Esophagus mucosa (tissue), 1 donor: Measurements from ENCODE around the gene PPIB. TPM values are rescaled to one million over a fixed set of nuclear protein-coding genes. Genes with fewer than 3 reads are reported as not detected.

Source experiments
- ATAC-seq: fragments of 200-7000 bp; cut with Tn5 transposase; one replicate; pipeline ENCODE4 v1.9.1; 2020
- total RNA-seq: library from RNA; stranded (reverse); gene quantifications from one replicate; pipeline ENCODE4 v1.2.4, GENCODE V29; 2023
- donor health status: DM: yes; HTN: yes; CAD: no.

PPIB gene
- total RNA-seq, 1 donor from 2014 or later = 260 TPM

DNA sequence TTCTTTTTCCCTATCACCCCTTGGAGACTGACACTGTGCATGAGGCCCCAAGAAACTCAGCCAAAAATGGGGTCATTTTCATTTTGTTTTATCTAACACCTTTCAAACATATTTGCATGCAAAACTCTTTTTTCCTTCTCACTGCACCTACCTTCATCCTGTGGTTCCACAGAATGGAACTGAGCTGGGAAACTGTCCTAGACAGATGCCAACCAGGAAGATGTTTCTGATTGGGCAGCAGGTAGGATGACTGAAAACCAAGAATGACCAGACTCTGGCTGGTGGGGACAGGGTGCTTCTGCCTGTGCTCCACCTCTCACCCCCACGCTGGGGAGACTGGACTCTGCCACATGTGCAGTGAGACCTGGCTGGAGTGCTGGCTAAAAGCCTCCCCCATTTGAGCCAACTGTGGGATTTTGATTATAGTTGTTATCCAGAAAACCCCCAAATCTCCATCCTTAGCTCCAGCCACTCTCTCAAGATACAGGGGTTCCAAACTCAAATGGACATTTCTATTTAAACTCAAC lies 5.2 kb downstream of the PPIB start:
- no peak for ATAC-seq

DNA sequence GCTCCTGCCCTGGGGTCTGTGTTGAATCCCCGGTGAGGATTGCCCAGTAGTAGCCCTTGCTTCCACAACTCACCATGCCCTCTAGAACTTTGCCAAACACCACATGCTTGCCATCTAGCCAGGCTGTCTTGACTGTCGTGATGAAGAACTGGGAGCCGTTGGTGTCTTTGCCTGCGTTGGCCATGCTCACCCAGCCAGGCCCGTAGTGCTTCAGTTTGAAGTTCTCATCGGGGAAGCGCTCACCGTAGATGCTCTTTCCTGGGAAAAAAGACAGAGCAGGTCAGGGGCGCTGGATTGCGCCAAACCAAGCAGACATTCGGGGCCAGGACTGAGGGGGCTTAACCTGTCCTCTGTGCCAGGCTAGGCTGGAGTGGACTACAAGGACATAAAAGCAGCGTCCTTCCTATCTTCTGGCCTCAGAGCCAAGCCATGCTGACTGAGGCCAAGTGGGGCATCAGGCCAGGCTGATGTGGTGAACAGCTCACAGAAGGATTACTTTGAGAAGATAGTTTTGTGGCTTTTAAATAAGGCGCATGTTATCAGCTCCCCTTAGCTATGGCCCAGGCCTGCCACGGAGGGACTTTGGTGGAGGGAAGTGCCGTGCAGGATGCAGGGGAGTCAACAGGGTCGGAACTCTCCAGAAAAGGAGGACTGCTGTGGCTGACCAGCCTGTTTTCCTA lies 6.0 kb downstream of the PPIB start:
- no peak for ATAC-seq

DNA sequence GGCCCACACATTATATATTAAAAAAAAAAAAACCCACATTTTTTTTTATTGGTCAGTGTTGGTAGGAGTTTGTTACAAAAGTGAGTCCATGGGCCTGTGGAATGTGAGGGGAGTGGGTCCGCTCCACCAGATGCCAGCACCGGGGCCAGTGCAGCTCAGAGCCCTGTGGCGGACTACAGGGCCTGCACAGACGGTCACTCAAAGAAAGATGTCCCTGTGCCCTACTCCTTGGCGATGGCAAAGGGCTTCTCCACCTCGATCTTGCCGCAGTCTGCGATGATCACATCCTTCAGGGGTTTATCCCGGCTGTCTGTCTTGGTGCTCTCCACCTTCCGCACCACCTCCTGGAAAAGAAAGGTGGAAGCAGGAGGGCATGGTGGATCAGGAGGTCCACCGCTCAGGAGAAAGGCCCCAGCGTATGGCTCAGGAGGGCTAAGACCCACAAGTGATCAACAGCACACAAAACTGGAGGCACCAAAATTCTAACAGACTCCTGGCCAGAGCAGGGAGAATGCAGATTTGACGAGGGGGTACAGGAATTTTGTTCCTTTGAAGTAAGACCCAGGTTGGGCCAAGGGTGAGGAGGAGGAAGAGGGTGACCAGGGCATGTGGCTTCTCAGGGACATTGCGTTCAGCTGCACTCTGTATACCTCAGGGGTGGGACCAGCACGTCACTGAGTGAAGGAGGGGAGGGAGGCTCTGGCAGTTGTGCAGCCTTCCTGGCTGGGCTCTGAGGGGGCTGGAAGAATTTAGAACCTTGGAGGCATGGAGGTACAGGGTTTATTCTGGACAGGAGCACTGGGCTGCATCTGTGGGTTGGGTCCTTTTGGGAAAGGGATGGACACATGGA lies 6.8 kb downstream of the PPIB start:
- no peak for ATAC-seq

DNA sequence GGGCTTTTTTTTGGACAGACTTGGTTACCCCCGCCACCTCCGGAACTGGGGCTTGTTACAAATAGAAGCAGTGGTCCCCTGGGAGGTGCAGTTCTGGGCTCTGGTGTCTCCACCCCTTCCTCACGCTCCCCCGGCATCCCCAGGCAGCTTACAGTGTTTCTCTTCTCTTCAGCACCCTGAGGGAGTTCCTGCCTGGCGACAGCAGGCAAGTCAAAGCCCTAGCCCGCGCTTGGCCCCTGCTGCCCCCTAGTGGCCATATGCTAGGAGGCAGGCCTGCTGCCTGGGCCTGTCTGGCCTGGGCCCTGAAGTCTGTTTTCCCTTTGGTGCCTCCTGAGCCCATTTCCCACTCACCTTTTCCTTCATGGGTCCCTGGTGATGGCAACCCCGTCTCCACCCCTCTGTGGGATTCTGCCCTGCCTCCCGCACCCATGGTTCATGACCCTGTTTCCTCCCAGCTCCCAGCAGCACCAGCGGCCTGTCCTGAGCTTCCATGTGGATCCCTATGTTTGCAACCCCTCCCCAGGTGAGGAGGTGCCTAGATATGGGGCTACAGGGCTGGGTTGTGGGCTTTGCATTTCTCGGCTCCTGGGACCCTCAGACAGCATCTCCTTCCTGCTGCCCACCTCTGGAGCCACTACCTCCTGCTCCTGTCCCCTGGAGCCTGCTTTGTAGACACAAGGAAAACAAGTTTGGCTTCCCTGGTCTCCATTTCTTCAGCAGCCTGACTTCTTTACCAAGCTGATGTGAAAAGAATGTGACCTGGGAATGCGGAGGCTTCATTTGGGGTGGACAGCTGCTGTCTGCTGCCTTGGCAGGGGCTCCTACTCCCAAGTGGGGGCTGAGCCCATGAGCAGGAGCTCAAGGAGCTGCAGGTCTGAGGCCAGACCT lies 9.1 kb downstream of the PPIB start:
- peak; percentile 88 for ATAC-seq

DNA sequence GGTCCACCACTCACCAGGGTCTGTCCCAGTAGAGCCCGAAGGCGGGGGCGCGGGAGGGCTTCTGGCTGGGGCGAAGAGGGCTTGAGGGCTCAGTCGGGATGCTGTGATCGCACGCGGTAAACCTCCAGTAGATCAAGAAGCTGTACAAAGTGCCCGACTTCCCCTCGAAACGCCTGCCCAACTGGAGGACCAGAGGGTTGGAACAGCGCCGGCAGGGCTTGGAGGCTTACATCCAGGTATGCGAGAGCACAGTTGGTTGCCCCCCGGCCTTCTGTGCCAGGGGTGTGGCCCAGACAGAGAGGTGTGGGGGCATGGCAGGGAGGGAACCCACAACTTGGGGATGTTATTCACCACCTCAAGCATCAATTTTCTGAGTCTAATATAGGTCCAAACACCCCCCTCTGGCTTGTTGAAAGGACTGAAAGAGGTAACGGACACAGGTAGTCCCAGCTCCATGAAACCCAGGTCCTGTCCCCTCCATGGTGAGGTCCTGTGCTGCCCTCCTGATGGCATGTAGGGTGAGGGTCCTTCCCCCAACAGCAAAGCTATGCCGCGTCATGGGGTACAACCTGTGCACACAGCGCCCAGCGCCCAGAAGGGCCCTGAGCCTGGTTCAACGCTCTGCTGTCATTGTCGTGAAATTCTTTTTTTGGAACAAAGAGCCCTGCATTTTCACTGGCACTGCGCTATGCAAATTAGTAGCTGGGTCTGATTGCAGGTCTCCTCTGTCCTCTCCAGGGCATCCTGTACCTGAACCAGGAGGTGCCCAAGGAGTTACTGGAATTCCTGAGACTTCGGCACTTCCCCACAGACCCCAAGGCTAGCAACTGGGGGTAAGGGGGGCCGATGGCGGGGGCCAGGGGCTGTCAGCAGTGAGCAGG lies 10.1 kb downstream of the PPIB start:
- ATAC-seq = peak; percentile 15

DNA sequence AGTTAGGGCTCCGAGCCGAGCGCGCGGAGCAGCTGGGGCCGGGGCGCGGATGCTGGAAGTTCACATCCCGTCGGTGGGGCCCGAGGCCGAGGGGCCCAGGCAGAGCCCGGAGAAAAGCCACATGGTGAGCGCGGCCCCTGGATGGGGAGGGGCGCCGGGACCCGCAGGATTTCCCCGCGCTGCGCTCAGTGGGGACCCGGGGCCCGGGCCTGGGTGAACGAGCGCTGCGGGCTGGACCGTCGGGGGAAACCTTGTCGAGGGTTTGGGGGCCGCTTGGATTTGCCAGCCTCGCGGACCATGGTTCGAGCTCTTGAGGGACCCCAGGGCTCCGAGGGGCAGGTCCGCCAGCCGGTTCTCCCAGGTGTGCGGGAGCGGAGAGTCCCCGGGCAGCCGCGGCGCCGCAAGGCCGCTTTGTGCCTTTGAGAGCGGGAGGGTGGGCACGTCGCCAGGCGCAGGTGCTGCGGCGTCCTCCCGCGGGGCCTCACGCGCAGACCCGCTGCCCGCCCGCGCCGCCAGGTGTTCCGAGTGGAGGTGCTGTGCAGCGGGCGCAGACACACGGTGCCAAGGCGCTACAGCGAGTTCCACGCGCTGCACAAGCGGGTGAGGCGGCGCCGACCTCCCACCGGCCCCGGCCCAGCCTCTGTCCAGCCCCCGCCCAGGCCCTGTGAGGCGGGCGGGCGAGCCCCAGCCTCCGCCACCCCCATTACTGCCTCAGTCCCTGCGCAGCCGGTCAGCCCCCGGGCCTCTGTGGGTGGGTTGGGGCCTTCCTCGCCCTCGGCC lies 10.9 kb downstream of the PPIB start, which contains the start of gene SNX22:
TSS of gene SNX22 (plus strand) at position 5 of the 780 bp plus-strand sequence. CDS start at position 50, 45 bp downstream.
- peak; percentile 5 for ATAC-seq

DNA sequence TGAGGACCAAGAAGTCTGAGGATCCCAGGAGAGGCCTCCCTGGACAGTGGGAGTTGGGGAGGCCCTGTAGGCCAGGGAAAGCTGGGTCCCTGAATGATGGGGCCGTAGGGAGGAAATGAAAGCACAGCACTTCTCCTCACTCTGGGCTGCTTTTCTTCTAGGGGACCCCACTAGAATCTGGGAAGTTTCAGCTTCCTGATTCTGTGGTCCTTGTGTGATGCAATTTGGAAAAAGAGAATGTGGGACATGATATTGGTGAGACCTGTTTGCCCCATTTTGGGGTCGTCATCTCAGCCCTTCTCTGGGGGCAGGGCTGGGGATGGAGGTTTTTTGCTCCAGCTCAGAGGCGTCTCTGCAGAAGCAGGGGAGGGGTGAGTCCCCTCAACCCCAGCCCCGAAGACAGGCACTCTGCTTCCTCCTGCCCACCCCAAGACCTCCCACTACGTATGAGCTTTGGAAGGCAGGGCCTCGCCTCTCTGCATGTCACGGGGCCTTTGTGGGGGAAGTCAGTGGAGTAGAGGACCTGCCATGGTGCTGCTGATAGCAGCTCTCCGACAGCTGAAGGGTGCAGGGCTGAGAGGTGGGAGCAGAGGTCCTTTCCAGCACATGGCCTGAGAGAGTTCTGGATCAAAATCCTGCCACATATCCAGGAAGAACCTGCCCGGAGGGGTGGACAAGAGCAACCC lies 12.8 kb downstream of the PPIB start:
- ATAC-seq = no peak

DNA sequence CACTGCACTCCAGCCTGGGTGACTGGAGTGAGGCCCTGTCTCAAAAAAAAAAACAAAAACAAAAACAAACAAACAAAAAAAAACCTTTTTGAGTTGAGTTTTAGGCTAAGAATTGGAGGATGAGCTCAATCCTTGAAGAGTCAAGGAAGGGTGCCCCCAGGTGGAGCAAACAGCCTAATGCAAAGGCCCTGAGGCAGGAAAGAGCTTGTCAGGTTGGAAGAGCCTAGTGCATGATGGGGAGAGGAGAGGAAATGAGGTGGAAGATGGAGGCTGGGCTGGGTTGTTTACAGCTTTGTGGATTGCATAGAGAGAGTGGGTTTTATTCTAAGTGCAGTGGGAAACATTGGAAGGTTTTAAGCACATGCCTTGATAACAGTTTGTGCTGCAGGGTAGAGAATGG lies 13.4 kb downstream of the PPIB start:
- ATAC-seq = no peak

DNA sequence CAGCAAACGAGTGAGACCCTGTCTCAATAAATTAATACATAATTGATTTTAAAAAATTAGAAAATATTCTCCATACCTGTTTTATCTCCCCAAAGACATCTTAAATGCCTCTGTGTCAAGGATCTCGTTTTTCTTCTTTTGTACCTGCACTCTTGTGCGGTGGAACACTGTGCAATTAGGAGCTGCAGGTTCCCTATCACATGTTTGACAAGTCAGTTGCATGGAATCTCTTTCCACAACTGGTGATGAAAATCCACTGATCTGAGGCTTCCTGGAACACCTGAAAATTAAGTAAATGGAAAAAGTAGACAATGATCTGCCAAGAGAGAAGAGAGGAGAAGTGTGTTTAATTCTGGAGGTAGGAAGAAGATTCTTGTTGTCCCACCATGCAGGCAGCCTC lies 14.2 kb downstream of the PPIB start:
- ATAC-seq = no peak

DNA sequence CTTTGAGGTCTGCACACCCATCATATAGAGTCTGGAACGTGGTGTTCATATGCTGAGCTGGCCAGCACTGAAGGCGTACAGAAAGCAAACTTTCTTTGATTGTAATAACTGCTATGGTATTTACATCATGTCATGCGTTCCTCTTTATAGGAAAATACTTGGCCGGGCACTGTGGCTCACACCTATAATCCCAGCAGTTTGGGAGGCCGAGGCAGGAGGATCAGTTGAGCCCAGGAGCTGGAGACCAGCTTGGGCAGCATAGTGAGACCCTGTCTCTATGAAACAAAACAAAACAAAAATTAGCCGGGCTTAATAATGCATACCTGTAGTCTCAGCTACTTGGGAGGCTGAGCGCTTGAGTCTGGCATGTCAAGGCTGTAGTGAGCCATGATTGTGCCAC lies 14.7 kb downstream of the PPIB start:
- ATAC-seq = no peak

DNA sequence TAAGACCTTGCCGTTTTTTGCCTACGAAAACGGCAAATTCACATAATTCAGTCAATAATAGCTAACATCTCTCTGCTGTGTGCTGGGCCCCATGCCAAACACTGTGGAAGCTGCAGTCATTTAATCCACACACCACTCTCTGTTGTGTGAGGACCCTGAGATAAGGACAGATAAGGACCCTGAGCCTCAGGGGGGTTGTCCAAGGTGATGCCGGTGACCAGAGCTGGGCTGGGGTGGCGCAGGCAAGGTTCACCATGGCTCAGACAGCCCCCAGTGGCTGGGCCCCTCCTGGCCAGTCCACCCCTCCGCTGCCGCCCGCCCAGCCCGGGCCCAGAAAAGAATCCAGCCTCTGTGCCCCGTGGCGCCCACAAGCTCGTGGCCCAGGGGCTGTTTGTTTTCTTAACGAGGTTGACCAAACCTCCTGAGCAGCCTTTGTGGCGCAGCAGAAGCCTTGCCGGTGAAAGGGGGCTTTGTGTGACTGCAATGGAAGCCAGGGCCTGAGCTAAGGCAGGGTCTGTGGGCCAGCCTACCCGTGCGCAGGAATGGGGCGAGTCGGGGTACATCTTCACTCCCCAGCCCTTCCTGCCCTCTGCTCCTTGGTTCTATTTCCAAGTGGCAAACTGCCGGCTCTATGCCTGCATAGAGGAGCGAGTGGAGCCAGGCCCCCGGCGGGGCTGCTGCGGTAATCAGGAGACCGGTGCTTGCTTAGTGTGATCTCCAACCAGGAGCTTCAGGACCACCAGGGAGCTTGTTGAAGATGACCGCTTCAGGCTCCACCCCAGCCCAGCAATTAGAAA lies 15.7 kb downstream of the PPIB start:
- no peak for ATAC-seq

DNA sequence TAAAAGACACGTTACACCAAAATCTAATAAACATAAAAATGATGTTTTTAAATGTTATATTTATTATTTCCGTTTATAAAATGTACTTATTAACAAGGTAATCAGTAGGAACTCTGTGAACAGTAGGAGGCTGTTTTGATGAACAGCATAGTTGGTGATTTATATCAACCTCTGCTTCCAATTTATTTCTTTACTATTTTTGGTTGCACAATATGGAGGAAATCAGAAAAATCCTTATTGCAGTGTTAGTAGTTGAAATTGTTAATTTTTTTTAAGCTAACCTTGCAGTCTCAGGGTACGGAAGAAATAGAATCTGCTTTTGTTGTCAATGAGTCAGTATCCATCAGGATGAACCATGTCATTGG lies 16.3 kb downstream of the PPIB start:
- ATAC-seq = no peak

DNA sequence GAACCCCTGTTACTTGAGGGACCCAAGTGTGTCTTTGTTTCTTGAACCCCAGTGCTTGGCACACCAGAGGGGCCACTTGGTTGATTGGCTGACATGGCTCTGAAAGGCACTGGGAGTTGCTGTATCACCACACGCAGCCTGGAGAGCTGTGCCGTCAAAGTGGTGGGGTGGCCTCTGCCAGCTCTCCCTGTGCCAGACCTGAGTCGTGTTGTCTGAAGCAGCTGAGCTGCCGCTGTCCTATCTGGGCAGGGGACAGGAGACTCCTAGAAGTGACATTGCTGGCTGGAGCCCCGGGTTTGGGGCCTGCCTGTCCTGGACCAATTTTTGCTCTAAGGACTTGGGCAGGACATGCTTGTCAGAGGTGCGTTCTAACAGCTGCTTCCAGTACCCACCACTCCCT lies 16.8 kb downstream of the PPIB start:
- ATAC-seq = no peak

DNA sequence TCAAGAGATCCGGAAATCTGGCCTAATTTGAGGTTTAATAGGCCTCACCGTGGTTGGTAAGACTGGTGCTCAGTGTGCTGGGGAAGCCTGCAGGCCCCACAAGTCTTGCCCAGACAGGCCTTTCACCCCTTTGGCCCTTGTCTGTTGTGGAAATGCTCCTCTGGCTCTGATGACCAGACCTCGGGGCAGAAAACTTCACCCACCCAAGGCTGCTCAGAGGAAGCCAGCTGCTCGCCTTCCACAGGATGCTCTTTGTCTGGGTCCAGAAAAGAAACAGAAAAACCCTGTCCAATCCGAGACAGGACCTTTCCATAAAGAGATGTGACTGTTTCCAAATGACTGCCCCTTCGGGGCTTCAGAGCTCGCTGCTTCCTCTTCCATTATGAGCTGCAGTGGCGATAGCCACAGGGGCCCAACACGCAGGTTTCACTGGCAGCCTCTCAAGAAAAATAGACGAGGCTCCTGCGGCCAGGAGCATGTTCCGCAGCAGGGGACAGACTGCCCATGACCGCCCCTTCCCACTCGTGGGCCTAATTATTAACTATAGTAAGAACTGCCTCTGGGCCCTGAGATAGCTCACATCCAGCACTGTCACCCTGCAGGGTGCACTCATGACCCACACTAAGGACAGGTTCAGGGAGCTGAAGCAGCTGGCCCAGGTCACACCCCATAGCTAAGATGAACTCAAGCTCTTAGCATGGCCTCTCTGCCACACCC lies 18.1 kb downstream of the PPIB start:
- peak; percentile 81 for ATAC-seq

DNA sequence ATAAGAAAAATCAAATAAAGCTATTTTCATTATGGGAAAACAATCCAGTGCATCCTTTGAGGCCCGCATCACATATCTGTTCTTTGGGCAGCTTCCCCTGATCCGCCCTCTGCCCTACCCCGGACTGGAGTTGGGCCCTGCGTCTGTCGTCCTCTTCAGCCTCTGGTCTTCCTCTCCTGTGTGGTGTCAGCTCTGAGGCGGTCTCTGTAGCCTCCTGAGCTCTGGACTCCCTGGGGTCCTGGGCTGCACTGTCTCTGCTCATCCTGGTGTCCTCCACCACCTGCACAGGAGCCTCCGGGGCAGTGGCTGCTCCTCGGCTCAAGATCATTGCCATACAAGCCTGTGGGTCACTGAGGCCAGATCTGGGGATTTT lies 18.6 kb downstream of the PPIB start:
- ATAC-seq = no peak

DNA sequence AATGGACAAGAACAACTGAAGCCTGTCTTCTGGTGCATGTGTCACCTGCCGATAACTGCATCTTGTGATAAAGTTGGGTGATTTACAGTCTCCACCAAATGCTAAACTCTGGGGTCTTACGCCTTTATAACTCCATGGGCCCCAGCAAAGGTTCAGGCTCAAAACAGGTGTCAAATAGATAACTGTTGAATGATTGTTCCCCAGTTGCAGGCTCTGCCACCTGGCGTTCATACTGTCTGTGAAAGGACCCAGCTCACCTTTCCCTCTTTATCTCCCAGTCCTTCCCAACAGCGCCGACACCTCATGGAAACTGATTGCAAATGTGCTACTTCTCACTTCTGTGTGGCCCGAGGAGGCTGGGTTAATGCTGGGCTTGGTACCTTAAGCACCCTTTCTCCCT lies 19.5 kb downstream of the PPIB start:
- no peak for ATAC-seq

DNA sequence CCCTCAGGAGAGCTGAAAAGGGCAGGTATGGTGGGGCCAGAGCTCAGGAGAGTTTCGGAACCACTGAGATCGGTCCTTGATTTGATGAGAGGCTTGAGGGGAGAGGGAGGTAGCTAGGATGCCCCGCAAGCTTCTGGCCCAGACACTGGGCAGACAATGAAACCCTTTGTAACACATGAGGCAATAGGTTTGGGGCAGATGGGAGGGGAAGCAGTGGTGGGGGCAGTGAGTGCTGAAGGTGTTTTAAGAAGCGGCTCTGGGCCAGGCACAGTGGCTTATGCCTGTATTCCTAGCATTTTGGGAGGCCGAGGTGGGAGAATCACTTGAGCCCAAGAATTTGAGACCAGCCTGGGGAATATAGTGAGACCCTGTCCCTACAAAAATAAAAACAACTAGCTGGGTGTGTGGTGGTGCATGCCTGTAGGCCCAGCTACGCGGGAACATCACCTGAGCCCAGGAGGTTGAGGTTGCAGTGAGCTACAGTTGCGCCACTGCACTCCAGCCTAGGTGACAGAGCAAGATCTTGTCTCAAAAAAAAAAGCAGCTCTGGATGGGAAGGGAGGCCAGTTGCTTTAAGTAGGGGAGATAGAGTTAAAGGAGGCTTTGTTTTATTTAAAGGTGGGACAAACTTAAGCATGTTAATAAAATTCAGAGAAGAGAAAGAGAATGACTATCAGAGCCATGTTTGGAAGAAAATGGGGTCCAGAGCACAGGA lies 20.9 kb downstream of the PPIB start:
- ATAC-seq = no peak

DNA sequence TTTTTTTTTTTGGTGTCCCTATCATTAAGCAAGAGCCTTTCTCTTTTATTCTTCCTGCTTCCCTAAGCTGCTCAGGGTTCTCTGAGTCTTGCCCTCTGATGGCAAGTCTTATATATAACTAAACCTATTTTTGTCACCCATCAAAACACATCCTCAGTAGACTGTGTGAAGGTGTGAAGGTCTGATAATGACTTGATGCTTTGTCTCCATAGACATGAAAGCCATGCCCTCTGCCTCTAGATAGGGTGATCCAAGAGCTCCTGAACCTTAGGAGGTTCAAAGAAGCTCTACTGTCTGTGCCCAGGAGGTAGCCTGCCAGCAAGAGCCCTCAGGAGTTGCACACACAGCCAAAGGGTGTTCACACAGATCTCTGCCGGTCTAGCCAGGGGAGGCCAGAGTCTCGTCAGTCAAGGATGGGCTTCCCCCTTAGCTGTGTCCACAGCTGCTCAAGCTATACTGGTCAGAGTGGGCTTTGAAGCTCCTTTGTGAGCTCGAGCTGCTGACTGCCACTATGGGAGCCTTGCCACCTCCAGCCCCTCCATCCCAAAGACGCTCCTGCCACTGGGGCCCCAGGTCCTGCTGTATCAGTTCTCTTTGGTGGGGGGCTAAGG lies 24.4 kb downstream of the PPIB start:
- ATAC-seq = no peak
